ENCODE results near the gene ALK.

DNA sequence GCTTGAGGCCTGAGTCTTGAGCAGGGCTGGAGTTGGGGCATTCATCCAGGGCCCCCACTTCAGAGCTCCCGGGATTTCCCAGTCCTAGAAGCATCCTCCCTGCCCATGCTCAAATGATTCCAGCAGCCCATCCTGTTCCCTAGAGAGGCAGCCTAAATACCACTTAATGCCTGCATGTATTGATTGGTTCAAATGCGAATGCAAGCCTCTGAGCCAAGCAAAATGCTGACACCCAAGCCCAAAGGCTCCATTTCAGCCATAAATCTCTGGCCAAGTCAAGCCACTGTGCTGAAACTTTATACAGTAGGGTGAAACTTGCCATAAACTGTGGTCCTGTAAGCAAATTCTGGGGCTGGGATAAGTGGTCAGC, 526.4 kb downstream of the ALK start:
- TF ChIP-seq, protein P1, sequence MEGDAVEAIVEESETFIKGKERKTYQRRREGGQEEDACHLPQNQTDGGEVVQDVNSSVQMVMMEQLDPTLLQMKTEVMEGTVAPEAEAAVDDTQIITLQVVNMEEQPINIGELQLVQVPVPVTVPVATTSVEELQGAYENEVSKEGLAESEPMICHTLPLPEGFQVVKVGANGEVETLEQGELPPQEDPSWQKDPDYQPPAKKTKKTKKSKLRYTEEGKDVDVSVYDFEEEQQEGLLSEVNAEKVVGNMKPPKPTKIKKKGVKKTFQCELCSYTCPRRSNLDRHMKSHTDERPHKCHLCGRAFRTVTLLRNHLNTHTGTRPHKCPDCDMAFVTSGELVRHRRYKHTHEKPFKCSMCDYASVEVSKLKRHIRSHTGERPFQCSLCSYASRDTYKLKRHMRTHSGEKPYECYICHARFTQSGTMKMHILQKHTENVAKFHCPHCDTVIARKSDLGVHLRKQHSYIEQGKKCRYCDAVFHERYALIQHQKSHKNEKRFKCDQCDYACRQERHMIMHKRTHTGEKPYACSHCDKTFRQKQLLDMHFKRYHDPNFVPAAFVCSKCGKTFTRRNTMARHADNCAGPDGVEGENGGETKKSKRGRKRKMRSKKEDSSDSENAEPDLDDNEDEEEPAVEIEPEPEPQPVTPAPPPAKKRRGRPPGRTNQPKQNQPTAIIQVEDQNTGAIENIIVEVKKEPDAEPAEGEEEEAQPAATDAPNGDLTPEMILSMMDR (IDR thresholded peaks at IDR 0.05) = no peak
- no peak for TF ChIP-seq EZH2 (IDR thresholded peaks at IDR 0.05; ENCODE audit: borderline replicate concordance, insufficient read depth, low read depth, low read length, poor library complexity, severe bottlenecking)
